ENCODE results near the gene ALDH1A3. TPM values are rescaled to one million over a fixed set of nuclear protein-coding genes. Genes with fewer than 3 reads are reported as not detected.

Gene ALDH1A3
- total RNA-seq, 5 donors from 2014 or later (not counting 1 experiment from before 2014, with no cell fraction given) = 0.26 to 1.2 (median 0.38) TPM; not detected in 2

DNA sequence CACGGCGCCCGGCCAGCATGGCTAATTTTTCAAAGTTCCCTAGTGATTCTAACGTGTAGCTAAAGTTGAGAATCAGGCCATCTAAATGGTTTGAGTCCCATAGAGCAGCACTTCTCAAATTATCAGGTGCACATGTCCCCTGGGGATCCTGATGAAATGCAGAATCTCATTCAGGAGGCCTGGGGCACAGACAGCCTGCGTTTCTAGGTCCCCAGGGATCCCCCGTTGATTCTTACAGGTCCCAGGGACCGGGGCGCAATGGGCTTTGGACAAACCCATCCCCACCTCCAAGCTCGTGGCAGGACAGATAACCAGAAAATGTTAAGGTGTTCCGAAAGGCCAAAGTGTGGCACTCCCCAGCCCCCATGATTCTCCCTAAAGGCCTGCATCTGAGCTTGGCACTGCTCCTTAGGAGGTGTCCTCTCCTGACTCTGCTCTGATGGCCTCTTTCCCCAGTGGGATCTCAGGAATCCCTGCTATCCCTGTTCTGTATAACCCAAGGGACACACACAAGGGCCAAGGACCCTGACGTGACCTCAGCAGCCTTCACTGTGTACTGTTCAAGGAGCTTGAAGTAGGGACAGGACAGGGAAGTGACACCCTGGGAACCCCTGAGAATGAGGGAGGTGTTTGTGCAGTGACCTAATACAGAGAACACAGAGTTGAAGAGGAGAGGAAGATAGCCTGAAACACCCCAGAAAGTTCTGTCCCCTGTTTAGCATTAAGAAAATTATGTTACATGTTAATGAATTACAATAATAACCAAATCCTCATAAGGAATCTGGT, 47.5 kb downstream of the ALDH1A3 start:
- no peaks in the 10 kb centered on the region for H3K9me3 Mint-ChIP-seq
- WGBS (ENCODE audit: insufficient coverage) = 93% methylated on average over 9 of the region's 11 CpGs
- DNase-seq (no peak), ATAC-seq (replicated peaks in 1 of 4) (no peak)
- H3K9me3 ChIP-seq = no peaks in the 10 kb centered on the region
- no peak overlapping the region for H3K4me3 Mint-ChIP-seq
- H3K4me1 ChIP-seq (ENCODE audit: control insufficient read depth in 1 of 2, extremely low read depth in 1 of 2, insufficient read depth in 2 of 2, low read length in 2 of 2) = no peaks in the 10 kb centered on the region
- H3K27me3 Mint-ChIP-seq = peaks cover 17 to 34% of the 10 kb centered on the region in 2 donors
- H3K36me3 ChIP-seq (ENCODE audit: control insufficient read depth in 2 of 2, extremely low read depth in 1 of 2, insufficient read depth in 1 of 2, low read length in 1 of 2) = no peaks in the 10 kb centered on the region
- H3K27ac ChIP-seq (ENCODE audit: low read length) = no peak overlapping the region
- ChIA-PET CTCF (no interaction called here), POLR2A (no interaction called here)
- H3K27ac Mint-ChIP-seq = no peak overlapping the region
- peaks cover 0 to 8% (median 5%) of the 10 kb centered on the region in 3 donors for H3K4me1 Mint-ChIP-seq
- peaks cover 0 to 27% of the 10 kb centered on the region in 2 experiments for H3K27me3 ChIP-seq (replicated peaks in 1 of 2; ENCODE audit: control insufficient read depth in 2 of 2, extremely low read depth in 1 of 2, insufficient read depth in 2 of 2, low read length in 1 of 2)
- H3K36me3 Mint-ChIP-seq = no peaks in the 10 kb centered on the region
- H3K4me3 ChIP-seq (ENCODE audit: control insufficient read depth in 1 of 2, extremely low read depth in 1 of 2, low read length in 1 of 2) = no peak overlapping the region

- H3K9me3 ChIP-seq = no peaks in the 10 kb centered on the region
- ATAC-seq (replicated peaks in 1 of 4) (no peak), DNase-seq (no peak)
- H3K27ac Mint-ChIP-seq = no peak overlapping the region
- no peaks in the 10 kb centered on the region for H3K36me3 ChIP-seq (ENCODE audit: control insufficient read depth in 2 of 2, extremely low read depth in 1 of 2, insufficient read depth in 1 of 2, low read length in 1 of 2)
- no peaks in the 10 kb centered on the region for H3K4me1 ChIP-seq (ENCODE audit: control insufficient read depth in 1 of 2, extremely low read depth in 1 of 2, insufficient read depth in 2 of 2, low read length in 2 of 2)
- no peak overlapping the region for H3K27ac ChIP-seq (ENCODE audit: low read length)
- H3K4me1 Mint-ChIP-seq = peaks cover 0 to 4% (median 0%) of the 10 kb centered on the region in 3 donors
- peaks cover 18 to 23% of the 10 kb centered on the region in 2 donors for H3K27me3 Mint-ChIP-seq
- WGBS (ENCODE audit: insufficient coverage) = 100% methylated on average over 3 of the region's 13 CpGs
- H3K36me3 Mint-ChIP-seq = no peaks in the 10 kb centered on the region
- ChIA-PET CTCF (interaction anchor here in 1 of 2 donors (0.6 kb wide), 1 partner anchor 92 kb away, joined by 4 read pairs; no protein-coding TSS in a partner anchor), POLR2A (no interaction called here)
- H3K27me3 ChIP-seq (replicated peaks in 1 of 2; ENCODE audit: control insufficient read depth in 2 of 2, extremely low read depth in 1 of 2, insufficient read depth in 2 of 2, low read length in 1 of 2) = peaks cover 0 to 21% of the 10 kb centered on the region in 2 experiments
- H3K4me3 Mint-ChIP-seq = no peak overlapping the region
- H3K9me3 Mint-ChIP-seq = no peaks in the 10 kb centered on the region
- H3K4me3 ChIP-seq (ENCODE audit: control insufficient read depth in 1 of 2, extremely low read depth in 1 of 2, low read length in 1 of 2) = no peak overlapping the region
Measured at GRCh38 chr15:100928632-100929280, 49.1 kb downstream of the ALDH1A3 start.

DNA sequence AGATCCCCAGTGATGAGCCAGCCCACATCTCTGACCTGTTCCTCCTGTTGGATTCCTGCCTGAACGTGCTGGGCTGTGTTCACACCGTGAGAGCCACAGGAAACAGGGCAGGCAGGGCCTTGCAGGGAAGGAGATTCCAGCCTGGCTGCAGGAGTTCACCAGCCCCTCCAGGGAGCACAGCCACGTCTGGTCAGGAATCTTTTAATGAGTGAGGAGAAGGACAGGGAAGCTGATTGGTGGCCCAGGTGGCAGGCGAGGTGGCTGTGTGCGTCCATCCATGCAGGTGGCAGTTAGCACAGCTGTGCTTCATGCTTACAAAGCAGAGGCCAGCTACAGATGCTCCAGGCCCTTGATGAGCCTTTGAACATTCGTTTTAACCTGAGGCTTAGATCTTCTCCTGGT, 50.0 kb downstream of the ALDH1A3 start:
- Histone ChIP-seq H3K27ac (ENCODE audit: low read length) (no peak overlapping the region), H3K4me1 (ENCODE audit: control insufficient read depth in 1 of 2, extremely low read depth in 1 of 2, insufficient read depth in 2 of 2, low read length in 2 of 2) (no peaks in the 10 kb centered on the region), H3K27me3 (replicated peaks in 1 of 2; ENCODE audit: control insufficient read depth in 2 of 2, extremely low read depth in 1 of 2, insufficient read depth in 2 of 2, low read length in 1 of 2) (peaks cover 0 to 13% of the 10 kb centered on the region in 2 experiments), H3K9me3 (no peaks in the 10 kb centered on the region), H3K4me3 (ENCODE audit: control insufficient read depth in 1 of 2, extremely low read depth in 1 of 2, low read length in 1 of 2) (no peak overlapping the region), H3K36me3 (ENCODE audit: control insufficient read depth in 2 of 2, extremely low read depth in 1 of 2, insufficient read depth in 1 of 2, low read length in 1 of 2) (no peaks in the 10 kb centered on the region)
- no peak overlapping the region for H3K4me3 Mint-ChIP-seq
- CTCF ChIA-PET = no interaction called here
- DNase-seq = no peak
- no peak for ATAC-seq (replicated peaks in 1 of 4)
- H3K36me3 Mint-ChIP-seq = no peaks in the 10 kb centered on the region
- H3K27me3 Mint-ChIP-seq = peaks cover 15 to 17% of the 10 kb centered on the region in 2 donors
- peaks cover 0 to 4% (median 0%) of the 10 kb centered on the region in 3 donors for H3K4me1 Mint-ChIP-seq
- POLR2A ChIA-PET = no interaction called here
- H3K9me3 Mint-ChIP-seq = no peaks in the 10 kb centered on the region
- WGBS (ENCODE audit: insufficient coverage) = 69% methylated on average over 5 of the region's 6 CpGs
- H3K27ac Mint-ChIP-seq = no peak overlapping the region

DNA sequence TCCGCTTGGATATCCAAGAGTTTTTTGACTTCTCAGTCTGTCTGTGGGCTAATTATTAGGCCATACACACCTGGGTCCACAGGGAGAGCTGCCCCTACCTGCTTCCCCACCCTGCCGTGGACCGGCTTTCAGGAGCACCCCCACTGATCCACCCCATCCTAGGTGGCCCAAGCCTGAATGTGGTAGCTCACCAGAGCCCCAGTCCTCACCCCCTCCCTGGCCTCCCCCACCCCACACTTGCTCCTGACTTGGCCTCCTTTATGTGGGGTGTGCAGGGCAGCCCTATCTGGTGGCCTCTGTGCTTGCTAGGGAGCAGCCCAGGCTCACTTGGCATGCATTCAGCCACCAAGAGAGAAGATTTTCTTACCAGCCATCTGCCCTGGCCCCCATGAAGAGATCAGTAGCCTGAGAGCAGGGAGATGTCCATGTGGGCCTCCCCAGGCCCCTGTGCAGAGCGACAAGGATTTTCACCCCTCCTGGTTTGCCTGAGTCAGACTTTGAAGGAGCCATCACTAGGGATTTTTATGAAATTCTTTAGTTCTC, 50.7 kb downstream of the ALDH1A3 start:
- no peak overlapping the region for H3K4me3 Mint-ChIP-seq
- WGBS (ENCODE audit: insufficient coverage) = 100% methylated on average over 1 of the region's 4 CpGs
- Histone ChIP-seq H3K36me3 (ENCODE audit: control insufficient read depth in 2 of 2, extremely low read depth in 1 of 2, insufficient read depth in 1 of 2, low read length in 1 of 2) (no peaks in the 10 kb centered on the region), H3K27ac (ENCODE audit: low read length) (no peak overlapping the region), H3K4me1 (ENCODE audit: control insufficient read depth in 1 of 2, extremely low read depth in 1 of 2, insufficient read depth in 2 of 2, low read length in 2 of 2) (no peaks in the 10 kb centered on the region), H3K4me3 (ENCODE audit: control insufficient read depth in 1 of 2, extremely low read depth in 1 of 2, low read length in 1 of 2) (no peak overlapping the region), H3K9me3 (no peaks in the 10 kb centered on the region), H3K27me3 (replicated peaks in 1 of 2; ENCODE audit: control insufficient read depth in 2 of 2, extremely low read depth in 1 of 2, insufficient read depth in 2 of 2, low read length in 1 of 2) (peaks cover 0 to 13% of the 10 kb centered on the region in 2 experiments)
- no peaks in the 10 kb centered on the region for H3K36me3 Mint-ChIP-seq
- no peak for DNase-seq
- H3K27me3 Mint-ChIP-seq = peaks cover 11 to 17% of the 10 kb centered on the region in 2 donors
- ChIA-PET POLR2A (no interaction called here), CTCF (no interaction called here)
- no peaks in the 10 kb centered on the region for H3K9me3 Mint-ChIP-seq
- no peak overlapping the region for H3K27ac Mint-ChIP-seq
- peaks cover 0 to 7% (median 0%) of the 10 kb centered on the region in 3 donors for H3K4me1 Mint-ChIP-seq
- ATAC-seq (replicated peaks in 1 of 4) = no peak

DNA sequence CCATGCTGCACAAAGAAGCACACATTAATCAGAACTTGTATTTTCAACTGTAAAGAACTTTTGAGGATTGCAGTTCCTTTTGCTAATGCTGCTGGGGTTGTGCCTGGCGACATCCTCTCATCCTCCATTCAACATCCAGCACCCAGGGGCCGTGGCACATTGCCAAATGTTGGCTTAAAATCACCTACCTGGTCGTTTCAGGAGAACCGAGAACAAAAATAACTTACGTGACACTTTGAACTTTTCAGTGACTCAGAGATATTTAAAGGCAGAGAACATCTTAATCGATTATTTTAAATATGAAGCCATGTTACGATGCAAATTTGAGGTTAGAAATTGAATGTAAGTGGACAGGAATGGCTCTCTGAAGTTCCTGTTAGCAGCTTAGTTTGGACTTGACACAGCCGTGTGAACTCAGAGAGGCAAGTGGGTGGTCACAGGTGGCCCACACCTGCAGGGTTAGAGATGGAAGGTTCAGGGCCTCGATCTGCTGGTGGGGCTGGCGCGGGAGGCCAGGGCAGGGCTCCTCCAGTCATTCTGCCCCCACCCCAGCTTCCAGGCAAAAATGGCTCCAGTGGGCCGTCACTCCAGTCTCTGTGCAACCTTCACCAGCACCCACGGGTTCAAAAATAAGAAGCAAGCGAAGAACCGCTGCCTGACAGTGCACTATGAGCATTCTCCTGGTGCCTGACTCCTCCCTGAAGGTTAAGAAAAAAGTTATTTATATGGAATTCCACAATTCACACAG, 51.7 kb downstream of the ALDH1A3 start:
- Mint-ChIP-seq H3K4me1 (peaks cover 0 to 7% (median 0%) of the 10 kb centered on the region in 3 donors), H3K36me3 (no peaks in the 10 kb centered on the region), H3K27me3 (peaks cover 5 to 17% of the 10 kb centered on the region in 2 donors), H3K4me3 (no peak overlapping the region), H3K27ac (no peak overlapping the region), H3K9me3 (no peaks in the 10 kb centered on the region)
- no peaks in the 10 kb centered on the region for H3K4me1 ChIP-seq (ENCODE audit: control insufficient read depth in 1 of 2, extremely low read depth in 1 of 2, insufficient read depth in 2 of 2, low read length in 2 of 2)
- H3K4me3 ChIP-seq (ENCODE audit: control insufficient read depth in 1 of 2, extremely low read depth in 1 of 2, low read length in 1 of 2) = no peak overlapping the region
- DNase-seq (no peak), ATAC-seq (replicated peaks in 1 of 4) (no peak)
- POLR2A ChIA-PET = no interaction called here
- WGBS (ENCODE audit: insufficient coverage) = 75% methylated on average over 9 of the region's 15 CpGs
- no peaks in the 10 kb centered on the region for H3K36me3 ChIP-seq (ENCODE audit: control insufficient read depth in 2 of 2, extremely low read depth in 1 of 2, insufficient read depth in 1 of 2, low read length in 1 of 2)
- H3K27ac ChIP-seq (ENCODE audit: low read length) = no peak overlapping the region
- peaks cover 0 to 13% of the 10 kb centered on the region in 2 experiments for H3K27me3 ChIP-seq (replicated peaks in 1 of 2; ENCODE audit: control insufficient read depth in 2 of 2, extremely low read depth in 1 of 2, insufficient read depth in 2 of 2, low read length in 1 of 2)
- CTCF ChIA-PET = no interaction called here
- no peaks in the 10 kb centered on the region for H3K9me3 ChIP-seq

DNA sequence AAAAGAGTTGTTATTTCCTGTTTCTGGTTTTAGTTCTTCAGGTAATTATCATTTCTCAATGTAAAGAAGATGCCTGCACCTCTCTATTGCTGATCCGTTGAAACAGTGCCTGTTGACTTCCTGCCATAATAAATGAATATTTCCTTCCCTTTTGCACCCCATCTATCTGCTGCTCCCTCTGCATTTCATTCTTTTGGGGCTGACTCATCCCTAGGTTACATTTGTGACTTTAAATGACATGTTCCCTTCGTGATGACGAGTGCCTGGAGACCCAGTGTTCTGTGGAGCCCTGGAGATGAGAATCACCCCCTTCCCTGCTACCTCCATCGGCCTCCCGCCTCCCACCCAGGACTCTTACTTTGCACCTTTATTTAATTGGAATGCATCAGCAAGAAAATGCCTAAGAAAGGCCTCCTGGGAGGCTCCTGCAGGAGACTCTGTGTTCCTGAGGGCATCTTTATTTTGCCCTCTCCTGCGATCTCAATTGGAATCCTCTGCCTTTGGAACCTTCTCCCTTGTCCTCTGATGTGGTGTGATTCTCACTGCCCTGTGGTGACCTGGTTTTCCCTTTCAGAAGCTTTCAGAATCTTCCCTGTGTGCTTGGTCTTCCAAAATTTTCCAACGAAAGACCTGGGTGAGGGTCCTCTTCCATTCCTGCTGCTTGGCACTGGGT, 53.2 kb downstream of the ALDH1A3 start:
- H3K9me3 ChIP-seq = no peaks in the 10 kb centered on the region
- no peaks in the 10 kb centered on the region for H3K4me1 ChIP-seq (ENCODE audit: control insufficient read depth in 1 of 2, extremely low read depth in 1 of 2, insufficient read depth in 2 of 2, low read length in 2 of 2)
- H3K4me3 ChIP-seq (ENCODE audit: control insufficient read depth in 1 of 2, extremely low read depth in 1 of 2, low read length in 1 of 2) = no peak overlapping the region
- H3K27ac ChIP-seq (ENCODE audit: low read length) = no peak overlapping the region
- H3K4me1 Mint-ChIP-seq = peaks cover 0 to 5% (median 0%) of the 10 kb centered on the region in 3 donors
- H3K27me3 ChIP-seq (replicated peaks in 1 of 2; ENCODE audit: control insufficient read depth in 2 of 2, extremely low read depth in 1 of 2, insufficient read depth in 2 of 2, low read length in 1 of 2) = peaks cover 0 to 8% of the 10 kb centered on the region in 2 experiments
- ChIA-PET POLR2A (no interaction called here), CTCF (no interaction called here)
- H3K36me3 Mint-ChIP-seq = no peaks in the 10 kb centered on the region
- WGBS (ENCODE audit: insufficient coverage) = 59% methylated on average over 5 of the region's 7 CpGs
- no peak for ATAC-seq (replicated peaks in 1 of 4)
- no peaks in the 10 kb centered on the region for H3K36me3 ChIP-seq (ENCODE audit: control insufficient read depth in 2 of 2, extremely low read depth in 1 of 2, insufficient read depth in 1 of 2, low read length in 1 of 2)
- H3K27ac Mint-ChIP-seq = no peak overlapping the region
- no peak overlapping the region for H3K4me3 Mint-ChIP-seq
- H3K9me3 Mint-ChIP-seq = no peaks in the 10 kb centered on the region
- DNase-seq = no peak
- peaks cover 5 to 17% of the 10 kb centered on the region in 2 donors for H3K27me3 Mint-ChIP-seq
